Trophoblast cell (in vitro differentiated cells and primary cell): ENCODE results near the gene SHISA7.

Source experiments
- DNase-seq, 2 donors: peaks; one replicate each; pipeline ENCODE4 v3.0.0-alpha.2; 2016
- H2AFZ ChIP-seq: 2 replicates; pipeline ENCODE4 v1.6.1; 2013; ENCODE audit warnings: low read length, moderate library complexity, mild to moderate bottlenecking; ENCODE audit not compliant: insufficient read depth, poor library complexity
- H2AK5ac ChIP-seq: 2 replicates; pipeline ENCODE4 v1.6.1; 2013; ENCODE audit warnings: mild to moderate bottlenecking, low read length
- H2BK120ac ChIP-seq: 2 replicates; pipeline ENCODE4 v1.6.1; 2013; ENCODE audit warnings: low read length, mild to moderate bottlenecking, moderate library complexity; ENCODE audit not compliant: insufficient read depth, poor library complexity
- H2BK12ac ChIP-seq: 2 replicates; pipeline ENCODE4 v1.6.1; 2013; ENCODE audit warnings: mild to moderate bottlenecking, low read length, moderate library complexity
- H2BK5ac ChIP-seq: 2 replicates; pipeline ENCODE4 v1.6.1; 2013; ENCODE audit warnings: low read length, low read depth, moderate library complexity, mild to moderate bottlenecking; ENCODE audit not compliant: poor library complexity
- H3K14ac ChIP-seq: 2 replicates; pipeline ENCODE4 v1.6.1; 2013; ENCODE audit warnings: mild to moderate bottlenecking, low read length
- H3K18ac ChIP-seq: 2 replicates; pipeline ENCODE4 v1.6.1; 2013; ENCODE audit warnings: mild to moderate bottlenecking, low read length
- H3K23ac ChIP-seq: 2 replicates; pipeline ENCODE4 v1.6.1; 2013; ENCODE audit warnings: low read length
- H3K27ac ChIP-seq: 2 replicates; pipeline ENCODE4 v1.5.1; 2013; ENCODE audit warnings: low read depth, mild to moderate bottlenecking, inconsistent platforms, low read length, moderate library complexity
- H3K27me3 ChIP-seq: 2 replicates; pipeline ENCODE4 v1.6.1; 2013; ENCODE audit warnings: inconsistent platforms, mild to moderate bottlenecking, low read length, moderate library complexity; ENCODE audit not compliant: insufficient read depth
- H3K36me3 ChIP-seq, 2 experiments: 1 replicate in 1 of 2; 2 replicates in 1 of 2; pipeline ENCODE4 v1.6.1; 2013; ENCODE audit warnings: low read length in 2 of 2, mild to moderate bottlenecking in 2 of 2, moderate library complexity in 1 of 2; ENCODE audit not compliant: insufficient read depth in 2 of 2, control insufficient read depth in 1 of 2
- H3K4ac ChIP-seq: 2 replicates; pipeline ENCODE4 v1.6.1; 2013; ENCODE audit warnings: low read depth, mild to moderate bottlenecking, low read length, moderate library complexity
- H3K4me1 ChIP-seq, 2 experiments: 1 replicate in 1 of 2; 2 replicates in 1 of 2; pipeline ENCODE4 v1.6.1; 2013; ENCODE audit warnings: low read length in 2 of 2, mild to moderate bottlenecking in 2 of 2, moderate library complexity in 1 of 2; ENCODE audit not compliant: insufficient read depth in 2 of 2, control insufficient read depth in 1 of 2
- H3K4me2 ChIP-seq: 2 replicates; pipeline ENCODE4 v1.6.1; 2013; ENCODE audit warnings: inconsistent platforms, mild to moderate bottlenecking, low read length, moderate library complexity
- H3K4me3 ChIP-seq: 2 replicates; pipeline ENCODE4 v1.5.1; 2013; ENCODE audit warnings: mild to moderate bottlenecking, low read depth, low read length, inconsistent platforms
- H3K79me1 ChIP-seq: one replicate; pipeline ENCODE4 v1.6.1; 2013; ENCODE audit warnings: low read length
- H3K79me2 ChIP-seq: 2 replicates; pipeline ENCODE4 v1.6.1; 2013; ENCODE audit warnings: low read length, mild to moderate bottlenecking; ENCODE audit not compliant: control insufficient read depth, insufficient read depth, poor library complexity
- H3K9ac ChIP-seq: 2 replicates; pipeline ENCODE4 v1.6.1; 2013; ENCODE audit warnings: mild to moderate bottlenecking, low read length
- H3K9me3 ChIP-seq: 2 replicates; pipeline ENCODE4 v1.6.1; 2013; ENCODE audit warnings: low read depth, mild to moderate bottlenecking, control low read depth, inconsistent platforms, low read length; ENCODE audit not compliant: insufficient read depth
- H4K12ac ChIP-seq: 2 replicates; pipeline ENCODE4 v1.6.1; 2013; ENCODE audit warnings: low read depth, mild to moderate bottlenecking, low read length, moderate library complexity
- H4K8ac ChIP-seq: 2 replicates; pipeline ENCODE4 v1.6.1; 2013; ENCODE audit warnings: low read depth, mild to moderate bottlenecking, low read length, moderate library complexity
- H4K91ac ChIP-seq: one replicate; pipeline ENCODE4 v1.6.1; 2013; ENCODE audit warnings: low read depth, mild to moderate bottlenecking, low read length, moderate library complexity
- WGBS: extraction: QIAGEN DNeasy Blood & Tissue Kit; methylation state at CpG from one replicate; pipeline ENCODE4 v1.1.7; 2013; ENCODE audit warnings: missing lambda C conversion rate; ENCODE audit not compliant: insufficient read length, insufficient coverage; ENCODE audit errors: extremely low coverage; 5-methylcytosine and 5-hydroxymethylcytosine counted together

Gene SHISA7

GRCh38 chr19:55476100-55476775 is 33.1 kb upstream of the SHISA7 start, which contains the start of gene ZNF628:
Gene ZNF628, plus strand, starts transcription at chr19:55476617. Its CDS starts 3,294 bp downstream, at chr19:55479911.
- no peaks in the 10 kb centered on the region for H3K9me3 ChIP-seq
- H3K27ac ChIP-seq = peak within 1 kb of the TSS; percentile 75
- H4K12ac ChIP-seq = peak within 1 kb of the TSS; percentile 79
- peak within 1 kb of the TSS; percentile 80 for H3K14ac ChIP-seq
- peak within 1 kb of the TSS; percentile 91 for H4K8ac ChIP-seq
- peaks cover 4 to 8% of the 10 kb centered on the region in 2 experiments for H3K4me1 ChIP-seq
- WGBS = no CpG with 5 or more reads among the region's 61 CpGs
- H2BK5ac ChIP-seq = peak within 1 kb of the TSS; percentile 76
- no peaks in the 10 kb centered on the region for H3K79me2 ChIP-seq
- H4K91ac ChIP-seq = peak within 1 kb of the TSS; percentile 92
- H3K4ac ChIP-seq = peak within 1 kb of the TSS; percentile 39
- H3K23ac ChIP-seq = no peak within 1 kb of the TSS
- peak within 1 kb of the TSS; percentile 87 for H3K4me2 ChIP-seq
- H3K9ac ChIP-seq = peak within 1 kb of the TSS; percentile 89
- H3K4me3 ChIP-seq = peak within 1 kb of the TSS; percentile 79
- H3K27me3 ChIP-seq = no peaks in the 10 kb centered on the region
- peak within 1 kb of the TSS; percentile 56 for H2BK120ac ChIP-seq
- no peak within 1 kb of the TSS for H2BK12ac ChIP-seq
- peak within 1 kb of the TSS; percentile 42 for H2AFZ ChIP-seq
- peak; percentile 97 to 98 for DNase-seq
- H3K79me1 ChIP-seq = peaks cover 4% of the 10 kb centered on the region
- peak within 1 kb of the TSS; percentile 88 for H2AK5ac ChIP-seq
- peaks cover 1 to 3% of the 10 kb centered on the region in 2 experiments for H3K36me3 ChIP-seq
- H3K18ac ChIP-seq = peak within 1 kb of the TSS; percentile 49

- peaks cover 4% of the 10 kb centered on the region for H3K79me1 ChIP-seq
- H3K4me2 ChIP-seq = no peak overlapping the region
- no peaks in the 10 kb centered on the region for H3K36me3 ChIP-seq
- H4K8ac ChIP-seq = no peak overlapping the region
- H3K27me3 ChIP-seq = no peaks in the 10 kb centered on the region
- H4K12ac ChIP-seq = peak overlapping the region; percentile 1
- no peak overlapping the region for H3K23ac ChIP-seq
- H2BK120ac ChIP-seq = no peak overlapping the region
- H3K4me1 ChIP-seq = peaks cover 4 to 8% of the 10 kb centered on the region in 2 experiments
- H3K9ac ChIP-seq = no peak overlapping the region
- peak overlapping the region; percentile 5 for H2BK12ac ChIP-seq
- H4K91ac ChIP-seq = peak overlapping the region; percentile 42
- no peak overlapping the region for H3K18ac ChIP-seq
- WGBS = no CpG with 5 or more reads among the region's 19 CpGs
- H3K4me3 ChIP-seq = no peak overlapping the region
- no peak overlapping the region for H3K14ac ChIP-seq
- H2AK5ac ChIP-seq = no peak overlapping the region
- no peak overlapping the region for H2BK5ac ChIP-seq
- DNase-seq = no peak
- no peak overlapping the region for H2AFZ ChIP-seq
- H3K4ac ChIP-seq = no peak overlapping the region
- no peaks in the 10 kb centered on the region for H3K9me3 ChIP-seq
- H3K79me2 ChIP-seq = no peaks in the 10 kb centered on the region
- H3K27ac ChIP-seq = no peak overlapping the region
These were observed 31.5 kb upstream of the SHISA7 start for GRCh38 chr19:55474269-55475265.

GRCh38 chr19:55473225-55474012 is 30.3 kb upstream of the SHISA7 start:
- no peak overlapping the region for H3K4me2 ChIP-seq
- H3K4me1 ChIP-seq = peaks cover 4 to 8% of the 10 kb centered on the region in 2 experiments
- no peaks in the 10 kb centered on the region for H3K36me3 ChIP-seq
- no peak overlapping the region for H3K23ac ChIP-seq
- H3K27me3 ChIP-seq = no peaks in the 10 kb centered on the region
- no peak overlapping the region for H2BK120ac ChIP-seq
- H3K9ac ChIP-seq = no peak overlapping the region
- peak overlapping the region; percentile 22 for H4K8ac ChIP-seq
- peak overlapping the region; percentile 16 for H2BK12ac ChIP-seq
- H2AFZ ChIP-seq = no peak overlapping the region
- H4K12ac ChIP-seq = no peak overlapping the region
- H3K4me3 ChIP-seq = no peak overlapping the region
- no CpG with 5 or more reads among the region's 16 CpGs for WGBS
- no peak overlapping the region for H2AK5ac ChIP-seq
- no peak overlapping the region for H3K4ac ChIP-seq
- peaks cover 4% of the 10 kb centered on the region for H3K79me1 ChIP-seq
- H3K27ac ChIP-seq = no peak overlapping the region
- peak overlapping the region; percentile 4 for H3K14ac ChIP-seq
- no peak for DNase-seq
- peak overlapping the region; percentile 15 for H4K91ac ChIP-seq
- no peak overlapping the region for H3K18ac ChIP-seq
- no peaks in the 10 kb centered on the region for H3K9me3 ChIP-seq
- no peaks in the 10 kb centered on the region for H3K79me2 ChIP-seq
- H2BK5ac ChIP-seq = no peak overlapping the region

GRCh38 chr19:55472463-55472862 is 29.4 kb upstream of the SHISA7 start:
- H2BK12ac ChIP-seq = no peak overlapping the region

More at GRCh38 chr19:55472463-55472862, 29.4 kb upstream of the SHISA7 start:
- Histone ChIP-seq H3K14ac (no peak overlapping the region), H3K79me1 (peaks cover 4% of the 10 kb centered on the region), H3K36me3 (no peaks in the 10 kb centered on the region), H3K4me1 (peaks cover 7 to 9% of the 10 kb centered on the region in 2 experiments), H3K4me2 (no peak overlapping the region), H3K9ac (no peak overlapping the region), H3K27me3 (no peaks in the 10 kb centered on the region), H2AK5ac (no peak overlapping the region), H4K12ac (no peak overlapping the region), H4K91ac (no peak overlapping the region), H2AFZ (no peak overlapping the region), H3K4me3 (no peak overlapping the region), H3K9me3 (no peaks in the 10 kb centered on the region), H3K27ac (no peak overlapping the region), H3K18ac (no peak overlapping the region), H4K8ac (peak overlapping the region; percentile 54), H2BK5ac (no peak overlapping the region), H3K4ac (no peak overlapping the region), H2BK120ac (peak overlapping the region; percentile 31), H3K79me2 (no peaks in the 10 kb centered on the region), H3K23ac (no peak overlapping the region)
- WGBS = no CpG with 5 or more reads among the region's 8 CpGs
- DNase-seq = no peak
